GM12801 (cell line): Measurements from ENCODE around the gene B3GAT1.

ENCODE experiments used
- TF ChIP-seq, protein P1 (sequence below): IDR thresholded peaks from one replicate; pipeline ENCODE4 v1.5.1; 2011; ENCODE audit warnings: control low read depth; ENCODE audit not compliant: insufficient read length; ENCODE audit errors: extremely low read depth

The B3GAT1 gene

GRCh38 chr11:134337051-134337450 lies 75.0 kb downstream of the B3GAT1 start:
- TF ChIP-seq, protein P1, sequence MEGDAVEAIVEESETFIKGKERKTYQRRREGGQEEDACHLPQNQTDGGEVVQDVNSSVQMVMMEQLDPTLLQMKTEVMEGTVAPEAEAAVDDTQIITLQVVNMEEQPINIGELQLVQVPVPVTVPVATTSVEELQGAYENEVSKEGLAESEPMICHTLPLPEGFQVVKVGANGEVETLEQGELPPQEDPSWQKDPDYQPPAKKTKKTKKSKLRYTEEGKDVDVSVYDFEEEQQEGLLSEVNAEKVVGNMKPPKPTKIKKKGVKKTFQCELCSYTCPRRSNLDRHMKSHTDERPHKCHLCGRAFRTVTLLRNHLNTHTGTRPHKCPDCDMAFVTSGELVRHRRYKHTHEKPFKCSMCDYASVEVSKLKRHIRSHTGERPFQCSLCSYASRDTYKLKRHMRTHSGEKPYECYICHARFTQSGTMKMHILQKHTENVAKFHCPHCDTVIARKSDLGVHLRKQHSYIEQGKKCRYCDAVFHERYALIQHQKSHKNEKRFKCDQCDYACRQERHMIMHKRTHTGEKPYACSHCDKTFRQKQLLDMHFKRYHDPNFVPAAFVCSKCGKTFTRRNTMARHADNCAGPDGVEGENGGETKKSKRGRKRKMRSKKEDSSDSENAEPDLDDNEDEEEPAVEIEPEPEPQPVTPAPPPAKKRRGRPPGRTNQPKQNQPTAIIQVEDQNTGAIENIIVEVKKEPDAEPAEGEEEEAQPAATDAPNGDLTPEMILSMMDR, result no peak

GRCh38 chr11:134334796-134335571 lies 77.1 kb downstream of the B3GAT1 start:
- TF ChIP-seq, protein P1, result no peak

GRCh38 chr11:134333946-134334345 lies 78.1 kb downstream of the B3GAT1 start:
- TF ChIP-seq, protein P1, result no peak

- TF ChIP-seq, protein P1, result no peak
Observed at GRCh38 chr11:134333312-134333711, 78.7 kb downstream of the B3GAT1 start.

- TF ChIP-seq, protein P1, result no peak
Observed at GRCh38 chr11:134332782-134333181, 79.3 kb downstream of the B3GAT1 start.

GRCh38 chr11:134332189-134332631 lies 79.8 kb downstream of the B3GAT1 start:
- TF ChIP-seq, protein P1, result no peak

DNA sequence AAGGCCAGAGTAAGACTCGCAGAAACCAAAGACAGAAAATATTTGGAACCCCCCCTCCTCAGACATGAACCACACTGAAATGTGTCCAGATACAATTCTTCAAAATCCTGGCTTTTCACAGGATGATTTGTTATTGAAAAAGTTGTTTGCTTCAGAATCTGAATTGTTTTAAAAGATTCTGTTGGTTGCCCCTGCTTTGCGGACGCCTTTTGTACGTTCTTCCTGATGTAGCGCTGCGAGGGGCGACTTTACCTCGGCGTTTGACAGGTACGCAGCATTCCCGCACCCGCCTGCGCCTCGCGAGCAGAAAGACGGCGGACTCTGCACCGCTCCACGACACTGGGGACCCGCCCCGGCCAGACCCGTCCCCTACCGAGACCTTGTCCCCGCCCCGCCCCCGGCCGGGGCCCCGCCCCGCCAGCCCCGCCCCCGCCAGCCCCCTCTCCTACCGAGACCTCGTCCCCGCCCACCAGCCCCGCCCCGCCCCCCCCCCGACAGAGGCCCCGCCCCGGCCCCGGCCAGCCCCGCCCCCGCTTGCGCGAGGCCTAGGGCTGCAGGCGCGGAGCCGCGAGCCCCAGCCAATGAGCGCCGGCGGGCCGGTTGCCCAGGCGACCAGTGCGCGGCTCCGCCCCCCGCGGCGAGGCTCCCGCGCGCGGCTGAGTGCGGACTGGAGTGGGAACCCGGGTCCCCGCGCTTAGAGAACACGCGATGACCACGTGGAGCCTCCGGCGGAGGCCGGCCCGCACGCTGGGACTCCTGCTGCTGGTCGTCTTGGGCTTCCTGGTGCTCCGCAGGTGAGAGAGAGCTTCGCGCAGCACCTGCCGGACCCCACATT lies 80.5 kb downstream of the B3GAT1 start, which contains the start of gene GLB1L2:
Gene GLB1L2, plus strand, starts transcription at position 635 of the 835 bp plus-strand sequence. Its CDS starts 74 bp downstream, at position 709.
- TF ChIP-seq, protein P1, result no peak
